Neutrophil (primary cell): ENCODE results near the gene ANXA10.
"Not testable (repeated sequence)": the region's sequence is repeated elsewhere in the genome, so short reads cannot be mapped to it uniquely, and the experiment has no call there.

Experiments
- H3K27ac ChIP-seq: fragments of 200-600 bp; sonication (generic); 2 replicates; pipeline ENCODE4 v1.5.1; 2016; ENCODE audit warnings: mild to moderate bottlenecking, moderate library complexity
- H3K27me3 ChIP-seq: fragments of 200-600 bp; sonication (generic); 2 replicates; pipeline ENCODE4 v1.6.0; 2016; ENCODE audit warnings: mild to moderate bottlenecking
- H3K36me3 ChIP-seq: fragments of 200-600 bp; sonication (generic); 2 replicates; pipeline ENCODE4 v1.5.1; 2017
- H3K4me1 ChIP-seq, 2 experiments: fragments of 200-600 bp in 1 of 2; sonication (generic) in 1 of 2; 1 replicate in 1 of 2; 2 replicates in 1 of 2; pipeline versions ENCODE4 v1.5.1 to v1.6.1; 2013 to 2016; ENCODE audit warnings: low read depth in 1 of 2, low read length in 1 of 2, mild to moderate bottlenecking in 1 of 2, moderate library complexity in 1 of 2; ENCODE audit not compliant: control insufficient read depth in 1 of 2, insufficient read depth in 1 of 2
- H3K4me3 ChIP-seq, 2 experiments: fragments of 200-600 bp in 1 of 2; sonication (generic) in 1 of 2; 1 replicate in 1 of 2; 2 replicates in 1 of 2; pipeline ENCODE4 v1.5.1; 2013 to 2016; ENCODE audit warnings: low read depth in 1 of 2, low read length in 1 of 2, mild to moderate bottlenecking in 1 of 2, moderate library complexity in 1 of 2
- H3K9me3 ChIP-seq: fragments of 200-600 bp; sonication (generic); 2 replicates; pipeline ENCODE4 v1.5.1; 2016
- TF ChIP-seq, protein P1 (sequence below): fragments of 200-600 bp; sonication (generic); IDR thresholded peaks from 2 replicates; pipeline ENCODE4 v1.5.1; 2016; ENCODE audit warnings: antibody characterized with exemption

The ANXA10 gene

GRCh38 chr4:168203233-168203911, 111.0 kb downstream of the ANXA10 start:
- Histone ChIP-seq H3K36me3 (no peaks in the 10 kb centered on the region), H3K9me3 (peaks cover 8% of the 10 kb centered on the region), H3K4me1 (no peaks in the 10 kb centered on the region), H3K27ac (no peak overlapping the region), H3K27me3 (no peaks in the 10 kb centered on the region), H3K4me3 (no peak overlapping the region)
- TF ChIP-seq, protein P1, sequence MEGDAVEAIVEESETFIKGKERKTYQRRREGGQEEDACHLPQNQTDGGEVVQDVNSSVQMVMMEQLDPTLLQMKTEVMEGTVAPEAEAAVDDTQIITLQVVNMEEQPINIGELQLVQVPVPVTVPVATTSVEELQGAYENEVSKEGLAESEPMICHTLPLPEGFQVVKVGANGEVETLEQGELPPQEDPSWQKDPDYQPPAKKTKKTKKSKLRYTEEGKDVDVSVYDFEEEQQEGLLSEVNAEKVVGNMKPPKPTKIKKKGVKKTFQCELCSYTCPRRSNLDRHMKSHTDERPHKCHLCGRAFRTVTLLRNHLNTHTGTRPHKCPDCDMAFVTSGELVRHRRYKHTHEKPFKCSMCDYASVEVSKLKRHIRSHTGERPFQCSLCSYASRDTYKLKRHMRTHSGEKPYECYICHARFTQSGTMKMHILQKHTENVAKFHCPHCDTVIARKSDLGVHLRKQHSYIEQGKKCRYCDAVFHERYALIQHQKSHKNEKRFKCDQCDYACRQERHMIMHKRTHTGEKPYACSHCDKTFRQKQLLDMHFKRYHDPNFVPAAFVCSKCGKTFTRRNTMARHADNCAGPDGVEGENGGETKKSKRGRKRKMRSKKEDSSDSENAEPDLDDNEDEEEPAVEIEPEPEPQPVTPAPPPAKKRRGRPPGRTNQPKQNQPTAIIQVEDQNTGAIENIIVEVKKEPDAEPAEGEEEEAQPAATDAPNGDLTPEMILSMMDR, result no peak

- H3K27me3 ChIP-seq, result no peaks in the 10 kb centered on the region
- no peaks in the 10 kb centered on the region for H3K4me1 ChIP-seq
- no peak overlapping the region for H3K4me3 ChIP-seq
- TF ChIP-seq, protein P1, result no peak
- no peak overlapping the region for H3K27ac ChIP-seq
- no peaks in the 10 kb centered on the region for H3K9me3 ChIP-seq
- H3K36me3 ChIP-seq, result no peaks in the 10 kb centered on the region
Measured at GRCh38 chr4:168208957-168209614, 116.7 kb downstream of the ANXA10 start.

- Histone ChIP-seq H3K4me1 (no peaks in the 10 kb centered on the region), H3K27ac (no peak overlapping the region), H3K4me3 (no peak overlapping the region), H3K36me3 (no peaks in the 10 kb centered on the region), H3K9me3 (no peaks in the 10 kb centered on the region), H3K27me3 (no peaks in the 10 kb centered on the region)
- TF ChIP-seq, protein P1, result no peak
Measured at GRCh38 chr4:168212656-168213055, 120.3 kb downstream of the ANXA10 start.

DNA sequence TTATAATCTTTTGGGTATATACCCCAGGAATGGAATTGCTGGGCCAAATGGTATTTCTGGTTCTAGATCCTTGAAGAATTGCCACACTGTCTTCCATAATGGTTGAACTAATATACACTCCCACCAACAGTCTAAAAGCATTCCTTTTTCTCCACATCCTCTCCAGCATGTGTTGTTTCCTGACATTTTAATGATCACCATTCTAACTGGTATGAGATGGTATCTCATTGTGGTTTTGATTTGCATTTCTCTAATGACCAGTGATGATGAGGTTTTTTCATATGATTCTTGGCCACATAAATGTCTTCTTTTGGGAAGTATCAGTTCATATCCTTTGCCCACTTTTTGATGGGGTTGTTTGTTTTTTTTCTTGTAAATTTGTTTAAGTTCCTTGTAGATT, 121.2 kb downstream of the ANXA10 start:
- H3K27me3 ChIP-seq, H3K27ac ChIP-seq, H3K4me1 ChIP-seq, H3K4me3 ChIP-seq, H3K36me3 ChIP-seq, H3K9me3 ChIP-seq: not testable (repeated sequence)

DNA sequence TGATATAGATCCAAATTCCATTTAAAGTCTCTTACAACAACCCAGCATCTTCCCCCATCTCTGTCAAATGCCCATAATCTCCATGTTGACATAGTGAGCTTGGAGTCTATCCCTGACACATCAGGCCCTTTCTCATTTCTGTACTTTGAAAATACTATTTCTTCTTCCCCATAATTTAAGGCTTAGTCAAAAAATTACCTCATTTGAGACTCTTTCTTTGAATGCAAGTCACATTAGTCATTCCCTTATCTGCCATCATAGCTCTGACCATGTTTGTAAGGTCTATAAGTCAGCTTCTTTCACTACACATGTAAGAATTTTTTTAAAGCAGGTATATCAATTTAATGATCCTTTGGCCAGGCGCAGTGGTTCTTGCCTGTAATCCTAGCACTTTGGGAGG, 126.3 kb downstream of the ANXA10 start:
- H3K27ac ChIP-seq, result no peak overlapping the region
- TF ChIP-seq, protein P1, result no peak
- no peaks in the 10 kb centered on the region for H3K36me3 ChIP-seq
- no peak overlapping the region for H3K4me3 ChIP-seq
- H3K4me1 ChIP-seq, result no peaks in the 10 kb centered on the region
- H3K27me3 ChIP-seq, result no peaks in the 10 kb centered on the region
- H3K9me3 ChIP-seq, result no peaks in the 10 kb centered on the region

- Histone ChIP-seq H3K36me3 (no peaks in the 10 kb centered on the region), H3K9me3 (no peaks in the 10 kb centered on the region), H3K27me3 (no peaks in the 10 kb centered on the region), H3K4me3 (no peak overlapping the region), H3K4me1 (no peaks in the 10 kb centered on the region), H3K27ac (no peak overlapping the region)
- TF ChIP-seq, protein P1, result no peak
Measured at GRCh38 chr4:168220893-168221292, 128.6 kb downstream of the ANXA10 start.
